MM.1S (cell line): ENCODE measurements around the gene FOXR2.

Source experiments
- DNase-seq: peaks from one replicate; pipeline ENCODE4 v3.0.0-alpha.2; 2015
- H2AFZ ChIP-seq: fragments of 300-600 bp; sonication (generic); 2 replicates; pipeline ENCODE4 v1.6.0; 2016; ENCODE audit warnings: antibody characterized with exemption, low read length
- H3F3A ChIP-seq: fragments of 300-600 bp; sonication (generic); 2 replicates; pipeline ENCODE4 v1.6.1; 2016; ENCODE audit warnings: mild to moderate bottlenecking, antibody characterized with exemption, low read length, moderate library complexity, mixed read lengths; ENCODE audit not compliant: insufficient read depth
- H3K27ac ChIP-seq: fragments of 300-600 bp; sonication (generic); 2 replicates; pipeline ENCODE4 v1.5.1; 2016; ENCODE audit warnings: mild to moderate bottlenecking, low read length
- H3K27me3 ChIP-seq: fragments of 300-600 bp; sonication (generic); replicated peaks from 2 replicates; pipeline ENCODE4 v1.6.0; 2016; ENCODE audit warnings: low read length; ENCODE audit not compliant: insufficient read depth
- H3K36me3 ChIP-seq: fragments of 300-600 bp; sonication (generic); replicated peaks from 2 replicates; pipeline ENCODE4 v1.6.1; 2016; ENCODE audit warnings: mild to moderate bottlenecking, low read length, mixed read lengths; ENCODE audit not compliant: insufficient read depth
- H3K4me1 ChIP-seq: fragments of 300-600 bp; sonication (generic); 2 replicates; pipeline ENCODE4 v1.6.1; 2016; ENCODE audit warnings: low read length, mixed read lengths
- H3K4me2 ChIP-seq: fragments of 300-600 bp; sonication (generic); 2 replicates; pipeline ENCODE4 v1.6.0; 2016; ENCODE audit warnings: low read depth, low read length
- H3K4me3 ChIP-seq: fragments of 300-600 bp; sonication (generic); 2 replicates; pipeline ENCODE4 v1.5.1; 2016; ENCODE audit warnings: low read length, mixed read lengths
- H3K79me2 ChIP-seq: fragments of 300-600 bp; sonication (generic); 2 replicates; pipeline ENCODE4 v1.6.1; 2016; ENCODE audit warnings: mixed run types, low read length, mixed read lengths
- H3K9ac ChIP-seq: fragments of 300-600 bp; sonication (generic); 2 replicates; pipeline ENCODE4 v1.6.1; 2016; ENCODE audit warnings: low read length, mixed read lengths
- H3K9me2 ChIP-seq: fragments of 300-600 bp; sonication (generic); replicated peaks from 2 replicates; pipeline ENCODE4 v1.6.1; 2016; ENCODE audit warnings: mild to moderate bottlenecking, low read length, mixed read lengths; ENCODE audit not compliant: insufficient read depth
- H3K9me3 ChIP-seq: fragments of 300-600 bp; sonication (generic); replicated peaks from 2 replicates; pipeline ENCODE4 v1.6.1; 2016; ENCODE audit warnings: mild to moderate bottlenecking, low read length, mixed read lengths; ENCODE audit not compliant: insufficient read depth
- H4K20me1 ChIP-seq: fragments of 300-600 bp; sonication (generic); 2 replicates; pipeline ENCODE4 v1.6.1; 2016; ENCODE audit warnings: mild to moderate bottlenecking, low read length, moderate library complexity, mixed read lengths; ENCODE audit not compliant: insufficient read depth
- EZH2 ChIP-seq: fragments of 300-600 bp; sonication (generic); optimal IDR thresholded peaks from 2 replicates; pipeline ENCODE3; 2017; ENCODE audit warnings: low read depth, mild to moderate bottlenecking, antibody characterized with exemption, low read length, mixed read lengths
- EZH2phosphoT487 ChIP-seq: fragments of 300-600 bp; sonication (generic); IDR thresholded peaks from 2 replicates; pipeline ENCODE4 v1.6.1; 2018; ENCODE audit warnings: antibody characterized with exemption, low read length
- TF ChIP-seq, protein P1 (sequence below): fragments of 300-600 bp; sonication (generic); IDR thresholded peaks from 2 replicates; pipeline ENCODE4 v1.5.1; 2016; ENCODE audit warnings: antibody characterized with exemption, low read length, mixed read lengths

The FOXR2 gene

DNA sequence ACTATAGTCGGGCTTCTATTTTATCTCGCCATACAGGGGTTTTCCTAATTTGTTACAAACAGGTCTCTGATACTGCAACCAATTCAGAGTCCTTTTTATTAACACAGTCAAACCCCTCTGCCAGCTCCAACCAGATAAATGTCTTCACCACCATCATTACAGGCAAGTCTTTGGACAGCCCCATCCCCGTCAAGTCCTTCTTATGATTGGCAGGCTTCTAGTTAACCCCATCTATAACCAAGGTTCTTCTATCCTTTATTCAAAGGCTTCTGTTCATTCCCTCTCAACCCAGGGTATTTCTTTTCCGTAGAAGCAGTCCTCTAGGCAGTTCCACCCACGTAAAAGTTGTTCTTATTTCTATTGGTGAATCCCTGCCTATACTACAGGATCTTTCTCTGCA is 29.9 kb upstream of the FOXR2 start:
- Histone ChIP-seq H3K27ac (no peak overlapping the region), H3K9me3 (no peaks in the 10 kb centered on the region), H3K9me2 (no peaks in the 10 kb centered on the region), H2AFZ (no peak overlapping the region), H3K36me3 (no peaks in the 10 kb centered on the region), H3K79me2 (no peaks in the 10 kb centered on the region), H3K27me3 (no peaks in the 10 kb centered on the region), H3F3A (no peaks in the 10 kb centered on the region), H3K9ac (no peak overlapping the region), H4K20me1 (no peaks in the 10 kb centered on the region), H3K4me3 (no peak overlapping the region), H3K4me2 (no peak overlapping the region), H3K4me1 (no peaks in the 10 kb centered on the region)
- TF ChIP-seq, protein P1, sequence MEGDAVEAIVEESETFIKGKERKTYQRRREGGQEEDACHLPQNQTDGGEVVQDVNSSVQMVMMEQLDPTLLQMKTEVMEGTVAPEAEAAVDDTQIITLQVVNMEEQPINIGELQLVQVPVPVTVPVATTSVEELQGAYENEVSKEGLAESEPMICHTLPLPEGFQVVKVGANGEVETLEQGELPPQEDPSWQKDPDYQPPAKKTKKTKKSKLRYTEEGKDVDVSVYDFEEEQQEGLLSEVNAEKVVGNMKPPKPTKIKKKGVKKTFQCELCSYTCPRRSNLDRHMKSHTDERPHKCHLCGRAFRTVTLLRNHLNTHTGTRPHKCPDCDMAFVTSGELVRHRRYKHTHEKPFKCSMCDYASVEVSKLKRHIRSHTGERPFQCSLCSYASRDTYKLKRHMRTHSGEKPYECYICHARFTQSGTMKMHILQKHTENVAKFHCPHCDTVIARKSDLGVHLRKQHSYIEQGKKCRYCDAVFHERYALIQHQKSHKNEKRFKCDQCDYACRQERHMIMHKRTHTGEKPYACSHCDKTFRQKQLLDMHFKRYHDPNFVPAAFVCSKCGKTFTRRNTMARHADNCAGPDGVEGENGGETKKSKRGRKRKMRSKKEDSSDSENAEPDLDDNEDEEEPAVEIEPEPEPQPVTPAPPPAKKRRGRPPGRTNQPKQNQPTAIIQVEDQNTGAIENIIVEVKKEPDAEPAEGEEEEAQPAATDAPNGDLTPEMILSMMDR, result no peak
- no peak for TF ChIP-seq EZH2phosphoT487
- no peak for TF ChIP-seq EZH2
- DNase-seq, result no peak

DNA sequence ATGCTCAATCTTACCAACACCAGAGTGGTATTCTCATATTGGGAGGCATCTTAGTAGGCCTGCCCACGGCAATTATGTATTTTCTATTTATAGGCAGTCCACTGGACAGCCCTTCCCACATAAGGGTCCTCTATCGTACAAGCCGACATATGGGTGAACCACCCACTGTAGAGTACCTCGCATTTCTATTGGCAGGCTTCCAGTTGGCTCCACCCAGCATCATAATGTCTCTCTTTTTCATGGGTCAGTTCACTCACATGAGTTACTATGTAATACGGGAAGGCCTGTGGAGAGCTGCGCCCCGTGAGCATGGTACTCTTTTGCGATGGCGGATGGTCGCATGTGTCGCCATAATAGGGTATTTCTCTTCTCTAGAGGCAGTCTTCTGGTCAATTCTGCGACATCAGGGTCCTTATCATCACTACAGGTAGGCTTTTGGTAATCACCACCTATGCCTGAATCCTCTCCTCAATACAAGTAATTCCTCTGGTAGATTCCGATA is 29.4 kb upstream of the FOXR2 start:
- H3K27ac ChIP-seq, result no peak overlapping the region
- no peaks in the 10 kb centered on the region for H3F3A ChIP-seq
- H3K4me3 ChIP-seq, result no peak overlapping the region
- no peaks in the 10 kb centered on the region for H4K20me1 ChIP-seq
- H3K4me2 ChIP-seq, result no peak overlapping the region
- DNase-seq, result no peak
- no peak overlapping the region for H3K9ac ChIP-seq
- no peaks in the 10 kb centered on the region for H3K36me3 ChIP-seq
- H3K27me3 ChIP-seq, result no peaks in the 10 kb centered on the region
- no peaks in the 10 kb centered on the region for H3K9me3 ChIP-seq
- H3K79me2 ChIP-seq, result no peaks in the 10 kb centered on the region
- TF ChIP-seq EZH2, result no peak
- TF ChIP-seq EZH2phosphoT487, result no peak
- TF ChIP-seq, protein P1, result no peak
- H3K4me1 ChIP-seq, result no peaks in the 10 kb centered on the region
- H3K9me2 ChIP-seq, result no peaks in the 10 kb centered on the region
- no peak overlapping the region for H2AFZ ChIP-seq

DNA sequence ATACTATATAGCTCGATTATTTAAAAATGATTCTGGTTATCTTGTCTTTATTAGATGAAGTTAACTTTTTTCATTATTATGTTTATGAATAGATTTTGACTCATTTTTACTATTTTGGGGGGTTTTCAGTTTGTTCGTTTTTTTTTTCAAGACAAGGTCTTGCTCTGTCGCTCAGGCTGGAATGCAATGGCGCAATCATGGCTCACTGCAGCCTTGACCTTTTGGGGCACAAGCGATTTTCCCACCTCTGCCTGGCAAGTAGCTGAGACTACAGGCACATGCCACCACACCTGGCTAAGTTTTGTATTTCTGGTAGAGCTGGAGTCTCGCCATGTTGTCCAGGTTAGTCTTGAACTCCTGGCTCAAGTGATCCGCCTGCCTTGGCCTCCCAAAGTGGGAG is 24.9 kb upstream of the FOXR2 start:
- DNase-seq, result no peak
- no peaks in the 10 kb centered on the region for H3K9me2 ChIP-seq
- no peak overlapping the region for H3K4me2 ChIP-seq
- H4K20me1 ChIP-seq, result no peaks in the 10 kb centered on the region
- H3K36me3 ChIP-seq, result no peaks in the 10 kb centered on the region
- no peaks in the 10 kb centered on the region for H3K27me3 ChIP-seq
- H3K9me3 ChIP-seq, result no peaks in the 10 kb centered on the region
- H3K79me2 ChIP-seq, result no peaks in the 10 kb centered on the region
- no peaks in the 10 kb centered on the region for H3F3A ChIP-seq
- no peaks in the 10 kb centered on the region for H3K4me1 ChIP-seq
- H3K27ac ChIP-seq, result no peak overlapping the region
- H2AFZ ChIP-seq, result no peak overlapping the region
- TF ChIP-seq EZH2 (no peak), EZH2phosphoT487 (no peak)
- TF ChIP-seq, protein P1, result no peak
- no peak overlapping the region for H3K9ac ChIP-seq
- no peak overlapping the region for H3K4me3 ChIP-seq
